Measurements from ENCODE around the gene PYGB.

GRCh38 chr20:25222461-25223178 is 25.3 kb upstream of the PYGB start:
- no peak for TF ChIP-seq CTCF (IDR thresholded peaks at IDR 0.05)
- no peak for TF ChIP-seq POLR2A (IDR thresholded peaks at IDR 0.05)

All from thyroid gland (tissue), 4 donors.